ENCODE results near the gene TMEM98.
"Not testable (repeated sequence)": the region's sequence is repeated elsewhere in the genome, so short reads cannot be mapped to it uniquely, and the experiment has no call there.

- not testable (repeated sequence) for TF ChIP-seq FOXA1 (IDR thresholded peaks at IDR 0.05; ENCODE audit: borderline replicate concordance); ZSCAN29 (IDR thresholded peaks at IDR 0.05); CTCF (IDR thresholded peaks at IDR 0.05 in 2 of 3, conservative IDR thresholded peaks at IDR 0.05 in 1 of 3; ENCODE audit: insufficient read depth in 2 of 3, low read depth in 1 of 3, low read length in 3 of 3); EGR1 (conservative IDR thresholded peaks at IDR 0.05); CREB1 (IDR thresholded peaks at IDR 0.05); CREB1 (CRISPR knock-in tag; IDR thresholded peaks at IDR 0.05); IFI16 (CRISPR knock-in tag; IDR thresholded peaks at IDR 0.05)
Measured at GRCh38 chr17:32923905-32924304, 4.0 kb upstream of the TMEM98 start.

Data from K562 (cell line).